HG02588 (cell line): ENCODE data around the gene EPB41L4B.
"Not testable (repeated sequence)": the region's sequence is repeated elsewhere in the genome, so short reads cannot be mapped to it uniquely, and the experiment has no call there.

Experiments used
- ATAC-seq: cut with Tn5 transposase; IDR thresholded peaks from one replicate; pipeline ENCODE4 v1.9.1; 2021; ENCODE audit warnings: mild to moderate bottlenecking, moderate library complexity; ENCODE audit not compliant: unreplicated experiment

The EPB41L4B gene

DNA sequence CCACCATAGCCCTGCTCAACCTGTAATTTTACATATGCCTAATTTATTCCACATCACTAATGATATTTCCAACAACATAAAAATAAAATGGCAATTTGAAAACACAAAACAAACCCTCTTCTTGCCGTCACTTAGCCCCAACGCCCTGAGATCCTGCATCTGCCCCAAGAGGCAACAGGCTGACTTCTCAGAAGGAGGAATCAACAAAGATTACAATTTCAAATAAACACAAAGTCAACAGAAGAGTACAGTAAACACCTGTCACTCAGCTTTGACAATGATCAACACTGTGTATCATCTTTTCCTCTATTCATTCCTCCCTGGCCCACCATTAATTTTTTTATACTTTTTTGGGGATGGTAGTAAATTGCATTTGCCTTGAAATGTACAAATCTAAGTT lies 19.8 kb downstream of the EPB41L4B start:
- no peak for ATAC-seq

DNA sequence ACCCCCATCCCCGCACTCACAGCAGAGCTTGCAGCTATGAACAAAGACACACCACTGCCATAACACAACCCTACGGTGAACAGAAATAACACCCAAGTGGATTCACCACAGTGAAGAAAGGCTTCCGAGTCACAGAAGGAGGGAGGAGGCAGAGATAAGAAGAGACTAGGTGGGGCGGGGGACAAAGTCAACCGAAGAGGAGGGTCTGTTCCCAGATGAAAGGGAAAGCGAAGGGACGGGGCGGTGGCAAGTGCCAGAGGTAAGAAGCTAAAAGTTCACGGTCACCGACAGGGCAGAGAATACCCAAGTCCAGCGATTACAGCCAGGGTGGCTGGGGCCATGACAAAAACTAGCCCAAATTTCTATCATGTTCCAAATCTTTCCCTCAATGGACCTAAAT lies 21.0 kb downstream of the EPB41L4B start:
- no peak for ATAC-seq

DNA sequence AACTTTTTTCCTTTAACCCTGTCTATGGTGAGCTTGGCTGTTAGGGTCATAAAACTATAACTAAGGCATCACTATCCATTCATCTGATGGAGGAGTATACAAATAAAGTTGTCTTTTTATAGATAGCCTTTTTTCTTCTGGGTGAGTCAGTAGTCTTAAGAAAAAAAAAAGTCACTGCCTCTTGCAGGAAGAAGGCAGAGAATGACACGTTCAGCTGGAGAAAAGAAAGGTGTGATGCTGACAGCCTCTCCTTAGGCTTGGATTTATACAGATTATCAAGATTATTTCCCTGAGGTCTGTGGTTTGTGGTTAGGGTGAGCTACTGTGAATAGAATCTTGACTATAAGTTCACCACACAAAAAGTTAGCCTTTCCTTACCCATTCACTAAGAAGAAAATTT lies 23.0 kb downstream of the EPB41L4B start:
- no peak for ATAC-seq

DNA sequence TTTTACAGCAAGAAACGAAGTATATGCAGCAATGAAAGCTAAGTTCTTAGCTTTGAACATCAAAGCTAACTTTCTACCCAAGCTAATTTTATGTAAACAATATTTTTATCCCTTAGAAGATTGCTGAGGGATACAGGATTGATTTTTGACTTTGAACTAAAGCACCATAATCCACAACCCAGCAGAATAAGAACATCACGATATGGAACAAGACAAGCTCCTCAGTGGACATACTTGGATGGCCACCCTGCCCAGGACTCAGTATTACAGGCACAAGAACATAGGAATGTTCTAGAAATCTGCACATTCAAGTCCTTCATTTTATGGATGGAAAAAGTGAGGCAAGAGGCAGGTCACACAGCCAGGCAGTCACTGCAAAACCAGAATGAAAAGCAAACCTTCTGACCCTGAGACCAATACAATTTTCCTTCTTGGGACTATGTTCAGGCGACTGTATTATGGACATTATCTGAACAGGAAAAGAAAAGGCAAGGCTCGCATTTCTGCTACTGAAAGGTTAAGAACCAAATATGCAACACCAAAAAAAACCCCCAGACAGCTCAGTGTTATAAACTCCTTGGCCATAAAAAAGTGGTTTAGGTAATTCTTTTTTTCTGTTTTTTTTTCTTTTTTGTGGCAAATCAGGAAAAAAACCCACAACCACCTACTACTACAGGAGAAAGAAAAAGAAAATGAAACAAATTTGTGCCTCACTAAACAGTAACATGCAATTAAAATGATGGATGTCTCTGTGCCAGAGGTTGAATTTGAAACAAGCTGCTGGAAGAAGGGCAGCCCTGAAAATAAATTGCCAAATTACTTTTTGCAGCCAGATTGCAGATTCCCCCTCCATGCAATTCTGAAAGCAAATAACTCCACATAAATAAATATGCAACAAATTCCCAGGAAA lies 25.4 kb downstream of the EPB41L4B start:
- no peak for ATAC-seq

DNA sequence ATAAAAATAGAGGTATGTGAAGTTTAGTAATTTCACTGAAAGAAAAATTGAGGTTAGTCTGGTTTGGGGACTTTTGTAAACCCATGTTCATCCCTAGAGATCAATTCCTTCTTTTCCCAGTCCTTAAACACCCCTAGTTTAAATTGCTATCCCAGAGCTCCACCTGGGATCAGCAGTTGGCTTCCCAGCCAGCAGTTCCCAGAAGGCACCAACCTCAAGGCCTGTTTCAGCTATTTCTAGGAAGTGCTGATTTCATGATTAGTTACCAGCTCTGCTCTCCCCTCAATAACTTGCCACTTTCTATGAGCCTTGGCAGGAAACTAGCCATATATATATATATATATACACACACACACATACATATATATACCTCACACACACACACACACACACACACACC lies 30.5 kb downstream of the EPB41L4B start:
- ATAC-seq: no peak

DNA sequence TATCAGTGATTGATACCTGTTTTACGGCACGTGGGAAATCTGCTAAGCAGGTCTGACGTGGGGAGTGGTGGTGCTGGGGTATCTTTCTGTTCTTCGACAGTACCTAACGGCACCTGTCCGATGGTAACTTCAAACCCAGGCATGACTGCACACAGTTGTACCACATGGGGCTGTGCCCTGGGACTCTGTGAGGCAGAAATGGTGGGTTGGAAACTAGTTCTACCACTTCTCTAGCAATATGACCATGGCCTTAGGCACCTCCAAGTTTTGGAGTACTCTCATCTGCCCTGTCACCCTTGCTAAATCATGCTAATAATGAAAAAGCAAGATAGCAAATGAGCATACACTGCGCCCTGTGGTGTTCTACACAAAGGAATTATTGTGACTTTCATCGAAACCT lies 30.9 kb downstream of the EPB41L4B start:
- ATAC-seq: no peak

DNA sequence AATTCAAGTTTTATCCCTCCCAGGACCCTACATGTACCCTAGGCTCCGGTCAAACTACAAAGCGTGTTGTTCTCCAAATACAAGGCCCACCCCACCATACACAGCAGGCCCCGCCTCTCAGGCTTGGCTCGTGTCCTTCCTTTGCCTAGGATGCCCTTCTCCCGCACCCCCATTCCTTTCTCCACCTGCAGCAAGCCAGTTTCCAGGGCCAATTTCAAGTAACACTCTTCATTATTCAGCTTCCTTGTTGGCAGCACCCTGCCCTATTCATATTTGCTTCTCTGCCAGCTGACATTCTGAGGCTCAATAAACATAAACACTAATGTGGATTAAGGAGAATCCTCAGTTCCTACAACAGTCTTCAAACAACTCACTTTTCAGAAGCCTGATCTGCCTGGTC lies 31.7 kb downstream of the EPB41L4B start:
- no peak for ATAC-seq

DNA sequence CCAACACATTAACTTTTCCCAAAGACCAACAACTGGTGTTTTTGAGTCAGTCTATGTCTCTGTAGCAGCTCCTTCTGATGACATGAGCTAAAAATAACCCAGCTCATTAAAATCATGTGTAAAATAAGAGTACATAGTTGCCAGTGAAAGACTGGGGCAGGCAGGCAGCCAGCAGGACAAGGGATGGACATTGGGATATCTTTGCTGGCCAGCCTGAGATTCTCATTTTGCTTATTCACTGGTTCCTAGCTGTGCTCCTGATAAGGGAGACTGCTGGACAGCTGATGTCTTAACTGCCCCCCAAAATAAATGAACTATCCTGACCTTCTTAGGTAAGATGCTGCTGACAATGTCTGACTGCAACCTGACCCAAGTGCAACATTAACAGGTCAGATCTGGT lies 33.9 kb downstream of the EPB41L4B start:
- no peak for ATAC-seq

DNA sequence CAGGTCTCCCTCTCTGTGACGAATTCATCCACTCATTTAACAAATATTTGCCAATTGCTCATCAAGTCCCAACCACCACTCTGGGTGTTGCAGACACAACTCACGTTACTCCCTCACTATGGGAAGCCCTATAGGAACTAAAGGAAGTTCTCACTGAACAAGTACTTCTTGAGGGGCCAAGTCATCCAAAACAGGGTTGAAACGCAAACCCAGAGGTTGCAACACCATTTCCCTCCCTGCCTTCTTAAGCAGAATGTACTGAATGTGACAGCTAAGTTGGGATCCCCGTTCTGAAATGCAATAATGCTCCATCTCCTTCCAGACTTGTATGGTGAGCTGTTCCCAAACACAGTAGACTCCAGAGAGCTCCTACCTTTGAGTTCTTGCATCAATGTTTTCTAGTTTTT lies 34.3 kb downstream of the EPB41L4B start:
- no peak for ATAC-seq

DNA sequence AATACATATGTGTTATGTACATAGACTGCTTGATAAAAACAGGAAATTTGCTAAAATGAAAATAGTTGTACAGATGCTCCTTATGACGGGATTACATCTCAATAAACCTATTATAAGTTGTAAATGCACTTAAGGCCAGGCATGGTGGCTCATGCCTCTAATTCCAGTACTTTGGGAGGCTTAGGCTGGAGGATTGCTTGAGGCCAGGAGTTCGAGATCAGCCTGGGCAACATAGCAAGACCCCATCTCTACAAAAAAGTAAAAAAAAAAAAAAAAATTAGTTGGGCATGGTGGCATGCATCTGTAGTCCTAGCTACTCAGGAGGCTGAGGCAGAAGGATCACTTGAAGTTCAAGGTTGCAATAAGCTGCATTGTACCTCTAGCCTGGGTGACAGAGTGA lies 37.2 kb downstream of the EPB41L4B start:
- ATAC-seq: not testable (repeated sequence)

DNA sequence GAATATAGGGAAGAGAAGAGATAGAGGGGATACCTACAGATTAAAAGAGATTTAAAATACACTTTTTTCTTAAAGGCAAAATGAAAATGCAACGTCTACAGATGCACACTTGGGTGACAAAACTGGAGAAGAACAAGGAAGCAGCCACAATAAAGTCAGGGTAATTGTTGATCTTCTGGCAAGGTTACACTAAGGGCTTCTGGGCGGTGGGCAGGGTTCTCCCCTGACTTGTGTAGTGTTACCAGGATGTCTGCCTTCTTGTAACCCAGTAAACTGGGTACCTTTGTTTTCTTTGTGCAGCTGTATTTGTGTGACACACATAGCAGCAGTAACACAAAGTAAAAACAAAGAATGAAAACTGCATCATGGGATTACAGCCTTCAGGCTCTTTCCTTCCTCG lies 37.8 kb downstream of the EPB41L4B start:
- no peak for ATAC-seq

DNA sequence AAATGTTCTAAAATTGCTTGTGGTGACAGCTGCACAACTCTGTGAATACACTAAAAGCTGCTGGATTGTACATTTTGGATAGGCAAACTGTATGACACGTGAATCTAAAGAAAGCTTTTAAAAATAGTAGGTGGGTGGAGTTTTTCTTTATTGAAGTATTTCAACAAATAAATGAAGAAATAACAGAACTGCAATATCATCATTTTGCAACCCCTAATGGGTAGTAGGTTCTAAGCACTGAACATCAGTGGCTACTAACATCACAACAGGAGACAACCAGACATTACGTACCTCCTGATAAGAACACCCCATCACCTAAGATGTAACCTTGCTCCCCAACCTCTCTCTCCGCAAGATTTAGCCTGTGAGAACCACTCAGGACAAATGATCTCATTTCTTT lies 38.6 kb downstream of the EPB41L4B start:
- no peak for ATAC-seq

DNA sequence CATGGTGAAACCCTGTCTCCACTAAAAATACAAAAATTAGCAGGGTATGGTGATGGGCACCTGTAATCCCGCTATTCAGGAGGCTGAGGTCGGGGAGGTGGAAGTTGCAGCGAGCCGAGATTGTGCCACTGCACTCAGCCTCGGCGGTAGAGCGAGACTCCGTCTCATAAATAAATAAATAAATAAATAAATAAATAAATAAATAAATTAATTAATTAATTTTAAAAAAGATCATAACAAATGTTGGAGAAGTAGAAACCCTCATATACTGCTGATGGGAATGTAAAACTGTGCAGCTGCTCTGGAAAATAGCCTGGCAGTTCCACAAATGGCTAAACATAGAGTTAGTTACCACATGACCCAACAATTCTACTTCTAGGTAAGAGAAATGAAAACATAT lies 39.3 kb downstream of the EPB41L4B start:
- ATAC-seq: no peak

DNA sequence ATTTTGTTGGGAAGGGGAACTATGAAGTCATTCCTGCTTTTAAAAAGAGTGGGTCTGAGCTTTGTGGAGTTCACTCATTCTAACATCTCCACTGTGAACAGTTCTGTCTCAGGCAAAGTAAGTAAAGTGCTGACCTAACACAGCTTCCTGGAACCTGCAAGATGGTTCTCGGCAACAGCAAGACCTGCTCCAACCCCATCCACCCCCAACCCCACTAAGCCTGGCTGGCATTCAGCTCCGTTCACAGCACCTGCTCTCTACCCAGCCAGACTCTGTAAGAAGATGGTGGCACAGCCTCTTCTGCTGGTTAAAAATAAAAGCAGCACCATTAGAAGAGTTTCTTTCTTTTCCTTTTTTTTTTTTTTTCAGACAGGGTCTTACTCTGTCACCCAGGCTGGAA lies 42.0 kb downstream of the EPB41L4B start:
- ATAC-seq: no peak

DNA sequence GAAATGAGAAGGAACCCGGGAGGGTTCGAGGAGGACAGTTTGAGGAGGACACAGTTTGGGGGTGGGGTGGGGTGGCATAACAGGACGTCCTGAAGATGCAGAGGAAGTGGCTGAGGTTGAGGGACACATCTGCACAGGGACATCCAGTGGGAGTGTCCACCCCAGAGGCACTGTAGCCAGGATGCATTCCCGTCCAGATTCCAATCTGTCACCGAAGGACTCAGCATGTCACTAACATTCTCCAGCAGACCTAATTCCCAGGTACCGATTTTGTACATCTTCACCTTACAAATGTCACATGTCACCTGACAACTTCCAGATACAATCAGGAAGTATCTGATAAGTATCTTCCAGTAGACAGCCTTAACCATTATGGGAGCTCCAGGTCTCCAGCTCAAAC lies 42.6 kb downstream of the EPB41L4B start:
- no peak for ATAC-seq

DNA sequence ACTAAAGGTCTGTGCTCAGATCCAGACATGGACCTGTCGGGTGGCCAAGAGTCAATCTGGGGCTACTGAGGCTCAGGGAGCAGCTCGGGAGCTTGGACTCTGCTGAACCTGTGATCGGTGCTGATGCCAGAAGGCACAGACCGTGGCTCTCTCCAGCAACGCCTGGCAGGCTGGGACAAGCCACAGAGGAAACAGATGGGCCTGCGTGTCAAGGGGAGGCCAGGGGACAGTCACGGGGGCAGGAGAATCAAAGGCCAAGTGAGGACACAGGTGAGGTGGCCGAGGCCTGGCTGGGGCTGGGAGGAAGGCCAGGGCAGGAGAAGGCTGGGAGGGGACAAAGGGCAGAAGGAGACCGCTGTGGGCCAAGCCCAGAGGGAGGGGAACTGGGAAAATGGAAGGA lies 43.4 kb downstream of the EPB41L4B start:
- ATAC-seq: no peak

DNA sequence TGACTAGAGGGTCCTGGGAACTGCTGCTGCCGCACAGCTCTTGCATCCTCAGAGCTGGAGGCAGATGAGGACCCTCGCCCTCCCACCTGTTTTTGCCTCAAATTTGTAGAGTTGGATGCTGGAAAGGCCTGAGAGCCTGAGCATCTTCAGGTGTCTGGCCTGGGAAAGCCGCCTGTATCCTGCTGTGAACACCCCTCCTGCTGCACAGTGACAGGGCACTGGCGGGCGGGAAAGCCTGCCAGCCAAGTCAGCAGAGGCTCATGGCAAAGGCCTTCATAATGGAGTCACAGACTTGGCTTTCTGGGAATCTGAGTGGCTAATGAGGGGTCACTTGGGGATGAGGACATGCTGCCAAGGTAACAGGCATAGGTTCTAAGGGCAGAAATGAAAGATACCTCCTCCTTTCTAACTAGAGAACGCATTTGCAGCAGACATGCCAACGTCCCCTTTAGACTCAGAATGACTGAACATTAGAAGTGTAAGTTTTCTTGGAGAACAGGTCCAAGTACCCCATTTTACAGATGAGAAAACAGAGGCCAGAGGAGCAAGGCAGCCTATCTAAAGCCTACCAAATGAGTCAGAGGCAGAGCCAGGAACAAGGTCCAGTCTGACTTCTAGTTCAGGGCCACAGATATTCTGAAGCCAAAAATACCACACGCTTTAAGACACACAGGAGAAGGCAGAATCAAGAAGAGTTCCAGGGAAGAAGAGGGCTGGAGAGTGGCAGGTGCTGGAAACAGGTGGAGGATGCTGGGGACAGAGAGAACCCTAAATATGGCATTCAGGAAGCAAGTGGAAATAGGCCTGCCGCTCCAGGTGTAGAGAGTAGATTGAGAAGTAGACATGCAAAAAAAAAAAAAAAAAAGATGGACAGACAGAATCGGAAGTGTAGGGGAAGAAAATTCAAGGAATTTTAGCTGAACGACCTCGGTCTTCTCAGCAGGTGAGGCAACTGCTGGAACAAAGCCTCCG lies 44.1 kb downstream of the EPB41L4B start:
- ATAC-seq: no peak

DNA sequence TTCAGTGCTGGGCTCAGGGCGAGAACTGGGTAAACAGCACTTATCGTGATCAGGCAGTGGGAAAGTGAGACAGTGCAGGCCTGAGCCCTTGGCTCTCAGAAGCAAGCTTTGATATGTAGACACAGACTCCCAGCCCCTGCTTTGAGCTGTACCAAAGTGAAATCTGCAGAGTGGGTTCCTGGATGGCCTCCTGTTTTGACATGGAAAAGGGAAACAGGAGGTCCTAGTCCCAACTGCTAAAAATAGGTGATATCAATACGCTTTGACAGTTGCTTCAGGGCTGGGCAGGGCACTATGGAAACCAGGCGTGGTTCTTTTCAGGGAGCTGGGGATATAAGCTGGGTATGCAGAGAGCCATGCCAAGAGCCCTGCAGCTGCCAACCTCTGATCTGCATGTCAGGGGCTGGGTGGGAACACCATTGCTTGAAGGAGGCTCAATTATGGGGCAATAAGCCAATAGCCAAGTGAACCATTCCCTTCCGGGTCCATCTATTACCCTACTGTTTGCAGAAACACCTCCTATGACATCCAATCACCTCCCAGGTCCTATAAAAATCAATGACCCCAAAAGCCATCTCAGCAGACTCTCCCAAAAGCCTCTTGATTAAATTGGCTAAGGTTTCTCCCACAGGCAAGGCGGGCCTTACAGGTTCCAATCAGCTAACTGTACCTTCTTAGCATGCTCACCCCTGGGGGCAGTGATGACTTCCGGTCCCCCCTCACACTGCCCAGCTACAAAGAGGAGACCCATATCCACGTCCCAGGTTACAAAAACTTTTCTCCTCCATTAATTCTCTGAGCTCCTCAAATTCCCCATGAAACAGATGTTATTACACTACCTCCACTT lies 45.8 kb downstream of the EPB41L4B start:
- ATAC-seq: no peak

DNA sequence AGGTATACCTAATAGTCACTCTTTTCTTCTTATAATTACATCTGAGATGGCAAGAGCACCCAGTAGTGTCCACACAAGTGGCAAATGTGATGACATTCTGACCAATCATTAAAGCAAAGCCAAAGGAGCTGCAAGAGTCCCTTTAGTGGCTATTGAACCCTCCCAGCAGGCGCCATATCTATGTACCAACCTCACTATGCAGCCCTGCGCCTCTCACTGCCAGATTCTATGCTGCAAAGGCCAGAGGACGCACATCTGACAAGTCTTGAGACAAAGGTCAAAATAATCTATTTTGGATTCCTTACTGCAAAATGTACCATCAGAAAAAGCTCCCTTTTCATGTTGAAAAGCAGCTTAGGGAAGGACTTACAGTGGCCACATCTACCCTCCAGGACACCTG lies 47.0 kb downstream of the EPB41L4B start:
- no peak for ATAC-seq

DNA sequence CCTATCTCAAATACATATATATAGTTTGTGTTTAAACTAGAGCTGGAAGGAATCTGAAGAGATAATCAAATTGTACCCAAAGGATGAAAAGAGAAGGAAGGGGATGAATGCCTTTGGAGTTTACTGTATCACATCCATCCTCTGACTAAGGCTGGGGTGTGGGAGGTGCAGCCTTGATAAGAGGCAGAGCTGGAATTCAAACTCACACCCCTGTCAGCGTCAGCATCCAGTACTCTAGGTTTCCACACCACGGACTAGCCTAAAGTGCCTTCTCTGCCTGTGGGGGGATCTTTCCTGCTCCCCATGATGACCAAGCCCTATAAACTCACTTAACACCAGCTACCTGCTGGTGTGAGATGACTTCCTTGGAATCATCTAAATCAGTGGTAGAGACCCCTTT lies 48.1 kb downstream of the EPB41L4B start:
- no peak for ATAC-seq

DNA sequence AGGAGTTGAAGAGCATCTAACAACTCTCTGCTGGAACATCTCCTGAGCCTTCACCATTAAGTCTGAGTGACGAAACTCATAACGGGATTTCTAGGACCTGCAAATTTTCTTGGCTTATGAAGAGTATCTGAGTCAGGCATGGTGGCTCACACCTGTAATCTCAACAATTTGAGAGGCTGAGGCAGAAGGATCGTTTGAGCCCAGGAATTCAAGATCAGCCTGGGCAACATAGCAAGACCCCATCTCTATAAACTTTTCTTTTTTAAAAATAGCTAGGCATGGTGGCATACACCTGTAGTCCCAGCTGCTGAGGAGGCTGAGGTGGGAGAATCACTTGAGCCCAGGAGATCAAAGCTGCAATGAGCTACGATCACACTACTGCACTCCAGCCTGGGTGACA lies 48.8 kb downstream of the EPB41L4B start:
- no peak for ATAC-seq
